HEK293 (cell line): ENCODE data around the gene GPX3.

Experiments used
- ZNF302 ChIP-seq: fragments of 450-650 bp; formaldehyde crosslinking; IDR thresholded peaks from 2 replicates; pipeline ENCODE4 v1.5.1; 2016; ENCODE audit warnings: missing biosample characterization, missing genetic modification characterization, low read depth
- ZNF423 ChIP-seq: fragments of 450-650 bp; formaldehyde crosslinking; IDR thresholded peaks from 2 replicates; pipeline ENCODE4 v1.5.1; 2016; ENCODE audit warnings: missing biosample characterization, missing genetic modification characterization
- ZNF555 ChIP-seq: fragments of 450-650 bp; formaldehyde crosslinking; conservative IDR thresholded peaks from 2 replicates; pipeline ENCODE4 v1.5.1; 2017; ENCODE audit warnings: missing biosample characterization, mild to moderate bottlenecking, missing genetic modification characterization, inconsistent platforms
- ZNF777 ChIP-seq: fragments of 450-650 bp; formaldehyde crosslinking; IDR thresholded peaks from 2 replicates; pipeline ENCODE4 v1.5.1; 2017; ENCODE audit warnings: missing biosample characterization, missing genetic modification characterization, borderline replicate concordance

- TF ChIP-seq ZNF555 (tag by site-specific recombination) (no peak), ZNF423 (tag by site-specific recombination) (no peak), ZNF777 (tag by site-specific recombination) (no peak), ZNF302 (tag by site-specific recombination) (no peak)
Observed at GRCh38 chr5:151055336-151055735, 34.9 kb downstream of the GPX3 start.
